Transverse colon (tissue), 3 donors: Measurements from ENCODE around the gene PRR29.

Experiments
- EP300 ChIP-seq: sonication (generic); formaldehyde crosslinking; IDR thresholded peaks from one replicate; pipeline ENCODE4 v1.6.1; 2017; ENCODE audit warnings: antibody characterized with exemption, low read depth
- POLR2AphosphoS5 ChIP-seq, 3 donors: sonication (generic); formaldehyde crosslinking; IDR thresholded peaks; one replicate each; pipeline ENCODE4 v1.6.1; 2016; ENCODE audit warnings: antibody characterized with exemption in 3 of 3

DNA sequence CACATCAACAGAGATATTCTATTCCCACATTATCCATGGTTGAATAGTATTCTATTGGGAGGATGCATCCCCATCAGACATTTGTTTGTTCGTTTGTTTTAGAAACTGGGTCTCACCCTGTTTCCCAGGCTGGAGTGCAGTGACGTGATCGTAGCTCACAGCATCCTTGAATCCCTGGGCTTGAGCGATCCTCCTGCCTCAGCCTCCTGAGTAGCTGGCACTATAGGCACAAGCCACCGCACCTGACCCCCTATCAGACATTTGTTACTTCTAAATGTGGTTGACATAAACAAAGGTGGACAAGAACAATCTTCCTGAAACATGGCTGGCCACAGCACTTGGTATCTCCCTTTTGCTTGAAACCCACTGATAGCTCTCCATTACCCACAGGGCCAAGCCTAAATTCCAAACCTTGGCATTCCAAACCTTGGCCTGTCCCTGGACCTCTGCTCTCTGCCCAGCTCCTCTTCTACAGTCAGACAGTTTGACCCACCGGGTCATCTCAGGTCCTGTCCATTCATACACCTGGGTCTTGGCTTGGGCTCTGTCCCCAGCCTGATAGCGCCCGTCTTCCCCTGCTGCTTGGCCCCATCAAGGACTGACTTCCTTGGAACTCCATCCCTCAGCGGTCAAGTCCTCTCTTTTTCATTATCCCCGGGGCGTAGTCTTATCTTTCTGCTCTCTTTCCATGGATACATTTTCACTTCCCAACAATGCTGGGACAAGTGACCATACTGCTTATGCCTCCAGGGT, 1.5 kb upstream of the PRR29 start:
- no peak for TF ChIP-seq EP300
- TF ChIP-seq POLR2AphosphoS5 (IDR thresholded peaks at IDR 0.05), result no peak
